Calu3 (cell line): Measurements from ENCODE around the gene FERMT2. TPM values are rescaled to one million over a fixed set of nuclear protein-coding genes. Genes with fewer than 3 reads are reported as not detected.

Experiments
- BruUV-seq: library from RNA; stranded (reverse); fragments of 400-500 nt; replicated peaks from 2 replicates; lab custom pipeline; 2021; lab: Mats Ljungman, UMichigan
- CTCF ChIA-PET: fragments of 300-600 bp; sonication (Branson Sonifier 250); formaldehyde crosslinking; loops from one replicate; lab custom pipeline; 2022; ENCODE audit warnings: antibody characterized with exemption; lab: Charles Lee
- DNase-seq: peaks from one replicate; pipeline ENCODE4 v3.0.0; 2022
- H3K27ac Mint-ChIP-seq: one replicate; pipeline ENCODE4 v1.8.0; 2022; ENCODE audit warnings: mixed read lengths; ENCODE audit not compliant: unreplicated experiment
- H3K27me3 Mint-ChIP-seq: one replicate; pipeline ENCODE4 v1.8.0; 2022; ENCODE audit warnings: mixed read lengths; ENCODE audit not compliant: unreplicated experiment
- H3K36me3 Mint-ChIP-seq: one replicate; pipeline ENCODE4 v1.8.0; 2022; ENCODE audit warnings: mild to moderate bottlenecking, moderate library complexity, mixed read lengths; ENCODE audit not compliant: insufficient read depth, unreplicated experiment
- H3K4me1 Mint-ChIP-seq: one replicate; pipeline ENCODE4 v1.8.0; 2022; ENCODE audit warnings: mild to moderate bottlenecking, low read depth, mixed read lengths; ENCODE audit not compliant: unreplicated experiment
- H3K4me3 Mint-ChIP-seq: one replicate; pipeline ENCODE4 v1.8.0; 2022; ENCODE audit warnings: mild to moderate bottlenecking, low read depth, moderate library complexity, mixed read lengths; ENCODE audit not compliant: unreplicated experiment
- H3K9me3 Mint-ChIP-seq: one replicate; pipeline ENCODE4 v1.8.0; 2022; ENCODE audit warnings: low read depth, mixed read lengths; ENCODE audit not compliant: unreplicated experiment
- CTCF ChIP-seq: fragments of 200-600 bp; IDR thresholded peaks from one replicate; pipeline ENCODE4 v1.8.0; 2022; ENCODE audit warnings: antibody characterized with exemption; ENCODE audit not compliant: unreplicated experiment
- intact Hi-C: fragments of 100-400 bp; cut with micrococcal nuclease; formaldehyde crosslinking; loops from one replicate; pipeline ENCODE4 v1.10.0; 2022; ENCODE audit not compliant: unreplicated experiment
- total RNA-seq: library from RNA; stranded (reverse); gene quantifications from 2 replicates; pipeline ENCODE4 v1.2.3, GENCODE V29; 2022

Gene FERMT2
- total RNA-seq, 1 experiment from 2014 or later = 21.0 TPM

- H3K27me3 Mint-ChIP-seq = no peaks in the 10 kb centered on the region
- H3K4me3 Mint-ChIP-seq = no peak overlapping the region
- peaks cover 12% of the 10 kb centered on the region for H3K36me3 Mint-ChIP-seq
- intact Hi-C loops = no loop called here
- no peak for DNase-seq
- CTCF ChIA-PET = no interaction called here
- BruUV-seq = no TSS peak
- TF ChIP-seq CTCF = no peak
- no peaks in the 10 kb centered on the region for H3K9me3 Mint-ChIP-seq
- H3K27ac Mint-ChIP-seq = no peak overlapping the region
- H3K4me1 Mint-ChIP-seq = peaks cover 10% of the 10 kb centered on the region
Observed at GRCh38 chr14:52944254-52944653, 6.6 kb downstream of the FERMT2 start.

GRCh38 chr14:52939427-52939826, 11.4 kb downstream of the FERMT2 start:
- Mint-ChIP-seq H3K27ac (no peak overlapping the region), H3K27me3 (no peaks in the 10 kb centered on the region), H3K4me1 (no peaks in the 10 kb centered on the region), H3K36me3 (no peaks in the 10 kb centered on the region), H3K9me3 (no peaks in the 10 kb centered on the region), H3K4me3 (no peak overlapping the region)
- TF ChIP-seq CTCF = no peak
- intact Hi-C loops = no loop called here
- no TSS peak for BruUV-seq
- no peak for DNase-seq
- CTCF ChIA-PET = interaction anchor here (0.7 kb wide), 1 partner anchor 1265 kb away, joined by 3 read pairs; no protein-coding TSS in a partner anchor

GRCh38 chr14:52937869-52938268, 13.0 kb downstream of the FERMT2 start:
- BruUV-seq = no TSS peak
- Mint-ChIP-seq H3K27ac (no peak overlapping the region), H3K27me3 (no peaks in the 10 kb centered on the region), H3K36me3 (no peaks in the 10 kb centered on the region), H3K4me3 (no peak overlapping the region), H3K9me3 (no peaks in the 10 kb centered on the region), H3K4me1 (no peaks in the 10 kb centered on the region)
- TF ChIP-seq CTCF = no peak
- CTCF ChIA-PET = interaction anchor here (0.7 kb wide), 1 partner anchor 32 kb away, joined by 4 read pairs; no protein-coding TSS in a partner anchor
- no peak for DNase-seq
- intact Hi-C loops = no loop called here

GRCh38 chr14:52937306-52937705, 13.5 kb downstream of the FERMT2 start:
- TF ChIP-seq CTCF = no peak
- no TSS peak for BruUV-seq
- no peaks in the 10 kb centered on the region for H3K27me3 Mint-ChIP-seq
- H3K4me1 Mint-ChIP-seq = no peaks in the 10 kb centered on the region
- CTCF ChIA-PET = no interaction called here
- no peaks in the 10 kb centered on the region for H3K36me3 Mint-ChIP-seq
- intact Hi-C loops = no loop called here
- H3K4me3 Mint-ChIP-seq = no peak overlapping the region
- H3K27ac Mint-ChIP-seq = no peak overlapping the region
- DNase-seq = no peak
- H3K9me3 Mint-ChIP-seq = no peaks in the 10 kb centered on the region
